SK-MEL-5 (cell line): ENCODE results near the gene ZBTB4. TPM values are rescaled to one million over a fixed set of nuclear protein-coding genes. Genes with fewer than 3 reads are reported as not detected.
"Not testable (repeated sequence)": the region's sequence is repeated elsewhere in the genome, so short reads cannot be mapped to it uniquely, and the experiment has no call there.

Source experiments
- DNase-seq: peaks from one replicate; pipeline ENCODE4 v3.0.0-alpha.2; 2016; ENCODE audit warnings: low read depth, low spot score
- in situ Hi-C: cut with HindIII; loops from 2 replicates; pipeline ENCODE4 v1.10.0; 2016; ENCODE audit warnings: low sequenced_read_pairs, high pct_unique_total_duplicates, low pct_unique_long_range_greater_than_20kb
- total RNA-seq: library from RNA; depleted of rRNA; stranded (reverse); fragments of >200 nt; shearing (Covaris generic); gene quantifications from 2 replicates; pipeline ENCODE4 v1.2.3, GENCODE V29; 2014

ZBTB4 gene
- total RNA-seq, 1 experiment from 2014 or later, result 14.6 TPM

DNA sequence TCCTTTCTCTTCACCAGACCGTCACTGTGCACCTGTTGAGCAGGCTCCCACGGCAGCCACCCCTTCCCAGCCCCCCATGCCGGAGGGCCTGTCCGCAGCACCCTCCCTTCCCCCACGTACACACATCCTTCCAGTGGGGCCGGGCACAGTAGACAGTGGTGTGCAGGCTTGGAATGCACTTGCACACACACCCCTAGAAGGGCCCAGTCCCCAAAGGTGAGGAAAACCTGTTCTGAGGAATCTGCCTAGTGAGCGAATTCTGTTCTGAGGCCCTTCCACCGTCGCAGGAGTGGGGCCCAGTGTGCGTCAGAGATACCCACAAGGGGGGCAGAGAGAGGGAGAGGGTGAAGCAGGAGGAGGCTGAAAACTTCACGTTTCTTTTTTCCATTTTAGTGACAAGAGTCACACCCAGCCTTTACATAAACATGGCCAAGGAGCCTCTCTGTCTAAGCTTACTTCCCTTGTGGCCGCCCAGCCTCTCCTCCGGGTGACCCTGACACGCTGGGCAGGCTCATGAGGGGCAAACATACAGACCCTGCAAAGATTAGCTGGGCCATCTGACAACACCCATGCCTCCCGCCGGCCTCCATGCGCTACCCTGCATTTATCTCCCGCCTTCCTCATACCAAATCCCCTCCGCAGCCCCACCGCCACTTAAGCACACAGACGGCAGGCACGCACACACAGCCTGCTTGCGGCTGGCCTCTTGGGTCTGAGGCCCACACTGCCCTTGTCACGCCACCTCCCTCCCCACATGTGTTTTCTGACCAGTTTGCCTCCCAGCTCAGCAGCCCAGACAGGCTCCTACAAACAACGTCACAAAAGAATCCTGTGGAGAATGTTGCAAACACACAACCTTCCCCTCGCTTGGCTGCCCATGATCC, 1.8 kb downstream of the ZBTB4 start:
- DNase-seq, result no peak
- in situ Hi-C loops, result no loop called here

- no peak for DNase-seq
- in situ Hi-C loops, result no loop called here
Observed at GRCh38 chr17:7476951-7477350, 2.5 kb downstream of the ZBTB4 start.

DNA sequence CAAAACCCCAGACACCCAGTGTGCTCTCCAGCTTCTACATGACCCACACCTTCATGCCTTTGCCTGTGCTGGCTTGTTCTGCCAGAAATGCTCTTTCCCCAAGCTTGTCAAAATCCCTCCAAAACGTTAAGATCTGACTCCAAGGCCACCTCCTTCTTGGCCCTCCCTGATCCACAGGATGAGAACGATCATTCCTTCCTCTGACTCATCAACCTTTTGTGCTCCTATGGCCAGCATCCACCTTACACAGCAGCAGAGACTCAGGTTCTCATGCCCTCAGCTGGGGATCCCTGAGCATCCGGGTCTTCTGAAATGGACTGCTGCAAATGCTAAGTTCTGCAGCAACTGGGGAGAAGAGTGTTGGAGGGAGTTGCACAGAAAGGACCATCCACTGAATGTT, 2.9 kb downstream of the ZBTB4 start:
- in situ Hi-C loops, result no loop called here
- no peak for DNase-seq

DNA sequence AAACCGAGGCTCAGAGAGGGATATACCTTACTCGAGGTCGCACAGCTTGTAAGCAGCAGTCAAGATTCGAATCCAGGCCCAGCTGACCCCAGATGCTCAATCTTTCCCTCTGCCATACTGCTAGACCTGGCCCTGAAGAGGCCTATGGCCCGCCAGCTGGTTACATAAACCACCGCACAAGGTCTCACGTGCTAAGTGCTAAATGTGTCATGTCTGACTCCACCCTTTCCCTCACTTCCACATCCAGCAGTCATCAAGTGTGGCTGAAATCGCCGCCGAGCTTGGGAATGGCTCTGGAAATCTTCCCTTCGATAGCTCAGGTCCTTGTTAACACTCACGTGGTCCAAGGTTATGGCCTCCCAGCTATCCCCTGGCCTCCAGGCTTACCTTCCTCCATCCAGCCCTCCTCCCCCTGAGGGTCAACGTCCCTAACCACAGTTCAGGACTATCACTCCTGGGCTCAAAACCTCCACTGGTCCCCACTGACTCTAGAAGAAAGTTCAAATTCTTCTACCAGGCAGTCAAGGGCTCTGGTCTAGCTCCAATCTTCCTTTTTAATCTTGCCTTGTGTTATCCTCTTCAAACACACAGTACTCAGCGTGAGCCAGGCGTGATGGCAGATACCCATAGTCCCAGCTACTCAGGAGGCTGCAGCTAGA, 3.5 kb downstream of the ZBTB4 start:
- in situ Hi-C loops, result no loop called here

GRCh38 chr17:7474767-7475166, 4.7 kb downstream of the ZBTB4 start:
- DNase-seq, in situ Hi-C loops: not testable (repeated sequence)

More for the DNA sequence above, 3.5 kb downstream of the ZBTB4 start:
- DNase-seq, result no peak

DNA sequence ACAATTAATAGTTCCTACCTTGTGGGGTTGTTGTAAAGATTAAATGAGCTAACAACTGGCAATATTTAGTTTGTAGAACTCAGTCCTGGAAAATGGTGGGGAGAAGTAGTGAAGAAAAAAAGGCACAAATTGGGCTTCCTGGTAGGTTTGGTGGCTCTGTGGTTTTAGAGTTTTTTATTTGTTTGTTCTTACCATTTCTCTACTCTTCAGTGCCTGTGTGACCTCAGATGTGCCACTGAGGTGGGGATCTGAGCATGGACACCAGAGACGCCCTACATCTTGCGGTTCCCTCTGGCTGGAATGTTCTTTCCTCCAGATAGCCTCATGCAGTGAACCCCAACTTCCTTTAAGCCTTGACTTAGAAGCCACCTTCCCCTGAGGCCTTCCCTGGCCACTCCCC, 7.7 kb downstream of the ZBTB4 start:
- DNase-seq, result no peak
- in situ Hi-C loops, result no loop called here

GRCh38 chr17:7470457-7470973, 8.9 kb downstream of the ZBTB4 start:
- in situ Hi-C loops, DNase-seq: not testable (repeated sequence)

DNA sequence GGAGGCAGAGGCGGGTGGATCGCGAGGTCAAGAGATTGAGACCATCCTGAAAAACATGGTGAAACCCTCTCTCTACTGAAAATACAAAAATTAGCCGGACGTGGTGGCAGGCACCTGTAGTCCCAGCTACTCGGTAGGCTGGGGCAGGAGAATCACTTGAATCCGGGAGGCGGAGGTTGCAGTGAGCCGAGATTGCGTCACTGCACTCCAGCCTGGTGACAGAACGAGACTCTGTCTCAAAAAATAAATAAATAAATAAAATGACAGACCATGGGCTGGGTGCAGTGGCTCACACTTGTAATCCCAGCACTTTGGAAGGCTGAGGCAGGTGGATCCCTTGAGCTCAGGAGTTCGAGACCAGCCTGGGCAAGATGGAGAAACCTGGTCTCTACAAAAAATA, 9.6 kb downstream of the ZBTB4 start:
- DNase-seq, result not testable (repeated sequence)

GRCh38 chr17:7468804-7469389, 10.5 kb downstream of the ZBTB4 start:
- in situ Hi-C loops, result no loop called here
- DNase-seq, result no peak

More for the DNA sequence above, 9.6 kb downstream of the ZBTB4 start:
- in situ Hi-C loops, result not testable (repeated sequence)

- in situ Hi-C loops, result no loop called here
- DNase-seq, result no peak
Observed at GRCh38 chr17:7468290-7468689, 11.1 kb downstream of the ZBTB4 start.

- in situ Hi-C loops, result no loop called here
- DNase-seq, result no peak
Observed at GRCh38 chr17:7467498-7467897, 11.9 kb downstream of the ZBTB4 start.

GRCh38 chr17:7466639-7467341, 12.6 kb downstream of the ZBTB4 start:
- in situ Hi-C loops, result no loop called here
- no peak for DNase-seq

- in situ Hi-C loops, result no loop called here
- no peak for DNase-seq
Observed at GRCh38 chr17:7466318-7466638, 13.2 kb downstream of the ZBTB4 start.

GRCh38 chr17:7465597-7466275, 13.7 kb downstream of the ZBTB4 start:
- in situ Hi-C loops, result no loop called here
- DNase-seq, result no peak

- DNase-seq, result no peak
- in situ Hi-C loops, result no loop called here
Observed at GRCh38 chr17:7464081-7464480, 15.3 kb downstream of the ZBTB4 start.

GRCh38 chr17:7463372-7463846, 16.0 kb downstream of the ZBTB4 start:
- no peak for DNase-seq
- in situ Hi-C loops, result no loop called here
